AG09309 (cell line): ENCODE results near the gene PRELID2.
"Not testable (repeated sequence)": the region's sequence is repeated elsewhere in the genome, so short reads cannot be mapped to it uniquely, and the experiment has no call there.

Experiments
- DNase-seq: peaks from one replicate; pipeline ENCODE4 v3.0.0-alpha.2; 2010; ENCODE audit warnings: low read depth
- H3K4me3 ChIP-seq: 2 replicates; pipeline ENCODE4 v1.5.1; 2011; ENCODE audit warnings: mild to moderate bottlenecking, low read depth, low read length, moderate library complexity; ENCODE audit not compliant: control insufficient read depth
- TF ChIP-seq, protein P1 (sequence below): IDR thresholded peaks from 2 replicates; pipeline ENCODE4 v1.5.1; 2011; ENCODE audit warnings: mild to moderate bottlenecking, low read depth, low read length, inconsistent platforms; ENCODE audit not compliant: insufficient read depth, control insufficient read depth; ENCODE audit errors: missing control alignments

The PRELID2 gene

DNA sequence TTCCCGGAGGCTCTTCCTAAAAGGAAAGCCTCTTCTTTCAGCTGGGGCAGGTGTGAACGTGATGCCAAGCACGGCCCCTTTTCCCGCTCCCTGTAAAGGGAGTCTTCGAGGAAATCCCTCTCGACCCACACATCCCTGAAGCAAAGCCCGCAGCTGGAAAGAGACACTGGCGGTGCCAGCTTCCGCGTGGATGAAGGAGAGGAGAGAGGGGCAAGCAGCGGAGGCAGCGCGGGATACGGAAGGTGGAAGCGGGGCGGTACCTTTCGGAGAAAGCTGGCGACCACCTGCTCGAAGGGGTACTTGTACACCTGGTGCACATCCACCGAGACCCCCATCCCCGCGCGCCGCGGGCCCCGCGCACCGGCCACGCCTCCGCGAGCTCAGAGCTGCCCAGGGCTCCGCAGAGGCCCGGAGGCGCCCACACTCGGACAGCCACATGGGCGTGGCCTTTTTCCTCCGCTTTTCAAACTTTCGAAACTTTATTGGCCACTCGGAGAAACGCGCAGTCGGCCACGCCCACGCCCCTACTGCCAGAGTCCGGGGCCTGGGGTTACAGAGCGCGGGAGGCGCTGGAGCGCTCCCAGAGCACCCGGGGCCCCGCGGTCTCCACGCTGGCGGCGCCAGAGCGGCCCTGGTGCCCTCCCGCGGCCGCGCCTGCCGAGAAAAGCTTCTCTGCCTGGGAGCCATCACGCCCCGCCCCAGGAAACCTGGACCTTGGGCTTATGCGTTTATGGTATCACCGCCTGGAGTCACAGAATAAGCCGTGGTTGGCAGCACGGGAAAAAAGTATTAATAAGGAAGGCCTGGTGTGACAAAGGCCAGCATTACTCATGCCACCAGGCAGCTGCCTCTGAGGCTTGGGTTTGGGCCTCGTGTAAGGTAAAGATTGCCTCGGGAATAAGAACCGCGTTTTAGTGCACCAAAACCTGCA, at the start of gene PRELID2:
Gene PRELID2, minus strand, starts transcription at position 426 of the 931 bp plus-strand sequence. Its CDS starts 91 bp downstream, at position 335.
- peak within 1 kb of the TSS; percentile 72 for H3K4me3 ChIP-seq
- peak; percentile 46 for DNase-seq
- TF ChIP-seq, protein P1, sequence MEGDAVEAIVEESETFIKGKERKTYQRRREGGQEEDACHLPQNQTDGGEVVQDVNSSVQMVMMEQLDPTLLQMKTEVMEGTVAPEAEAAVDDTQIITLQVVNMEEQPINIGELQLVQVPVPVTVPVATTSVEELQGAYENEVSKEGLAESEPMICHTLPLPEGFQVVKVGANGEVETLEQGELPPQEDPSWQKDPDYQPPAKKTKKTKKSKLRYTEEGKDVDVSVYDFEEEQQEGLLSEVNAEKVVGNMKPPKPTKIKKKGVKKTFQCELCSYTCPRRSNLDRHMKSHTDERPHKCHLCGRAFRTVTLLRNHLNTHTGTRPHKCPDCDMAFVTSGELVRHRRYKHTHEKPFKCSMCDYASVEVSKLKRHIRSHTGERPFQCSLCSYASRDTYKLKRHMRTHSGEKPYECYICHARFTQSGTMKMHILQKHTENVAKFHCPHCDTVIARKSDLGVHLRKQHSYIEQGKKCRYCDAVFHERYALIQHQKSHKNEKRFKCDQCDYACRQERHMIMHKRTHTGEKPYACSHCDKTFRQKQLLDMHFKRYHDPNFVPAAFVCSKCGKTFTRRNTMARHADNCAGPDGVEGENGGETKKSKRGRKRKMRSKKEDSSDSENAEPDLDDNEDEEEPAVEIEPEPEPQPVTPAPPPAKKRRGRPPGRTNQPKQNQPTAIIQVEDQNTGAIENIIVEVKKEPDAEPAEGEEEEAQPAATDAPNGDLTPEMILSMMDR = no peak

DNA sequence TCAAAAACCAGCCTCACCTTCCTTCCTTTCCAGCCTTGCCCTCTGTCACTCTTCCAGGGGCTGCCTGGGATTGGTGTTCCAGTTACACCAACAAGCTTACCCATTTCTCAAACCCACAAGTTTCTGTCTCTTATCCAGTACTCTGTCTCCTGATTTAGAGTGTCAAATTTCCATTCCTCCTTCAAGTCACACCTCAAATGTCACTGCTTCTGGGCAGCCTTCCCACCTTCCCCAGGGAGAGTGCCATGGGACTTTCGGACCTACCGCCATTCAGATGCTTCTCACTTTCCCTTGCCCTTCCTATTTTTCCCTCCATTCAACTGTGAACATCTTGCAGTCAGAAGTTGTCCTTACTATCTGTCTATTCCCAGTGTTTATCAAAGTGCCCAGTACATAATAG, 39.6 kb upstream of the PRELID2 start:
- TF ChIP-seq, protein P1 = no peak
- no peak for DNase-seq
- H3K4me3 ChIP-seq = no peak overlapping the region

DNA sequence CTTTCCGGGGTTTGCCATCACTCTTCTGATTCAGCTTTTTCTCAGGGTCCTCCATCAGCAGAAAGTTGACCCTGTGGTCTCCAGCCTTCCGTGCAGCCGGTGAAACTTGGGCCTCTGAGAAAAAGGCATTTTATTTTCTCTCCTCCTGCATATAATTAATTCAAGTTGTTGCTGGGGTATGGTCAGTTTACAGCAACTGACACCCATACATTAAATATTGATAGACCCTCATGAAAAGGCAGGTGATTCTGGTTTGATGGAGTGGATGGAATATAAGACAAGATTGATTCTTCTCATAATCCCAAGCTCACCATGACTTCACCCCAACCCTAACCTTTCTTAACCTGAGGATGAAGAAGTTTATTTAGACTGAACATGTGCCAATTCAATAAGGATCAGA, 37.8 kb upstream of the PRELID2 start, which contains the start of gene GRXCR2:
Gene GRXCR2, minus strand, starts transcription at position 101 of the 400 bp plus-strand sequence. Its CDS starts 46 bp downstream, at position 55.
- no peak within 1 kb of the TSS for H3K4me3 ChIP-seq
- TF ChIP-seq, protein P1 = no peak
- no peak for DNase-seq

DNA sequence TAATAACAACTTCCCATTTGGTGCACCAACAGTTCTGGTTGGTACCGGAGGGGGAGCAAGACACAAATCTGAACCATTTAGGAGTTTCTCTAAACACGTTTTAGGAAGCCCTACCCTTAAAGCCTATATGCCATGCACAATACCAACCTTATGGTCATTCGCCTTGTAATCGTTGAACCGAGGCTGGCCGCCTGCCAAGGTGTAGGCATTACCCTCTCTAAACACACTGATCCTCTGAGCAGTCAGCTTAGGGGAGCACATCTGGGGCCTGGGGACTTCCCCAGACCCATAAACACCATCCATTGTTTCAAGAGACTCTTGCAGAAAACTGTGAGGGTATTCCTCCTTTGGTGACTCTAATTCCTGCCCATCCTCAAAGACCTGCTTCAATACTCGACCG, 37.3 kb upstream of the PRELID2 start:
- TF ChIP-seq, protein P1 = no peak
- H3K4me3 ChIP-seq = no peak overlapping the region
- no peak for DNase-seq

DNA sequence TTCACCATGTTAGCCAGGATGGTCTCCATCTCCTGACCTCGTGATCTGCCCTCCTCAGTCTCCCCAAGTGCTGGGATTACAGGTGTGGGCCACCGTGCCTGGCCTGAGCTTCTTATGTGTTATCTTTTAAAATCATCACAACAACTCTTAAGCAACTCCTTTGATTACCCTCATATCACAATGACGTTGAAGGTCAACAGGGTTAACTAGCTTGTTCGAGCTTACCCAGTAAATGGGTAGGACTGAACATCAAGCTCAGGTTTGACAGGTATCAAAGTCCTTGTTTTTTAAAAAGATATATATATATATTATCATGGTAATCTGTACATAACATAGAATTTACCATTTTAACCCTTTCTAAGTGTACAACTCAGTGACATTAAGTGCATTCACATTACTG, 34.6 kb upstream of the PRELID2 start:
- H3K4me3 ChIP-seq = no peak overlapping the region
- TF ChIP-seq, protein P1 = no peak
- DNase-seq = no peak

DNA sequence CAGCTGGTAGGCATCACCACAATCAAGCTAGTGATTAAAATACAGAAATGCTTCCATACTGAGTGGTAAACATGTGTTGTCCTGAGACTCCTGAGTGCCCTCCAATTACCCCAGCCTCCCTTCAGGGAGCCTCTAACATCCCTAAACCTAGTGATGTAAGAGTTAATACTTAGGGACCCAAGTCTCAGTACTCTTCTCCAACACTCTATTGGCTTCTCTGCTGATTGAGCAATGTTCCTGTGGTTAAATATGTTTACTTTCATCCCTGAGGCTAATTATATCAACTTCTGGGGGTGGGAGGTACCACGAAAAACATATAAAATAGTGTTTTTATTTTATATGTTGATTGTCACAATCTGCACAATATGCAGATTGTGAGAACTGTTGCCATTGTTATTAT, 32.7 kb upstream of the PRELID2 start:
- DNase-seq = no peak
- TF ChIP-seq, protein P1 = no peak
- H3K4me3 ChIP-seq = no peak overlapping the region

DNA sequence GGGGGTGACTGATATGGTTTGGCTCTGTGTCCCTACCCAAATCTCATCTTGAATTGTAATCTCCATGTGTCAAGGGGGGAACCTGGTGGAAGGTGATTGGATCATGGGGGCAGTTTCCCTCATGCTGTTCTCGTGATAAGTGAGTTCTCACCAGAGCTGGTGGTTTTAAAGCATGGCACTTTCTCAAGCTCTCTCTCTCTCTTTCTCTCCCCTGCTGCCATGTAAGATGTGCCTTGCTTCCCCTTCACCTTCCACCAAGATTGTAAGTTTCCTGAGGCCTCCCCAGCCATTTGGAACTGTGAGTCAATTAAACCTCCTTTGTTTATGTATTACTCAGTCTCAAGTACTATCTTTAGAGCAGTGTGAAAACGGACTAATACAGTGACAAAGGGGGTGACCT, 29.3 kb upstream of the PRELID2 start:
- DNase-seq, H3K4me3 ChIP-seq: not testable (repeated sequence)
